ENCODE data around the gene SEMA4G. TPM values are rescaled to one million over a fixed set of nuclear protein-coding genes. Genes with fewer than 3 reads are reported as not detected.

SEMA4G gene
- total and polyA plus RNA-seq, 2 of the 13 experiments (the other 11 are each of a cell fraction or from before 2014, with no cell fraction given) = 46.2 to 207 TPM

GRCh38 chr10:100969187-100970075, at the start of gene SEMA4G (continued):
- TF ChIP-seq ATF2 (CRISPR knock-in tag; IDR thresholded peaks at IDR 0.05) = no peak
- peak; percentile 12; the same call in 1 of the 2 replicates for TF ChIP-seq ZNF768 (CRISPR knock-in tag; IDR thresholded peaks at IDR 0.05)
- TF ChIP-seq CREM (IDR thresholded peaks at IDR 0.05) = no peak
- no peak for TF ChIP-seq CREM (CRISPR knock-in tag; IDR thresholded peaks at IDR 0.05)
- peak; percentile 52; the same call in 1 of the 2 replicates for TF ChIP-seq HOXA3 (CRISPR knock-in tag; IDR thresholded peaks at IDR 0.05)
- peak; percentile 79; the same call in 1 of the 2 replicates for TF ChIP-seq ZNF281 (CRISPR knock-in tag; IDR thresholded peaks at IDR 0.05; ENCODE audit: borderline replicate concordance)
- TF ChIP-seq ZNF431 (CRISPR knock-in tag; IDR thresholded peaks at IDR 0.05; ENCODE audit: borderline replicate concordance, low read depth) = peak; percentile 15; the same call in 1 of the 2 replicates
- TF ChIP-seq PCBP2 (optimal IDR thresholded peaks at IDR 0.05; ENCODE audit: low read depth, low read length, poor library complexity, severe bottlenecking) = no peak
- TF ChIP-seq SP1 (IDR thresholded peaks at IDR 0.05) = no peak
- TF ChIP-seq SP1 (CRISPR knock-in tag; IDR thresholded peaks at IDR 0.05) = peak; percentile 1; the same call in 1 of the 2 replicates
- TF ChIP-seq ELK4 (CRISPR knock-in tag; IDR thresholded peaks at IDR 0.05; ENCODE audit: borderline replicate concordance) = no peak
- TF ChIP-seq NFKBIZ (CRISPR knock-in tag; IDR thresholded peaks at IDR 0.05) = no peak
- no peak for TF ChIP-seq HNRNPH1 (optimal IDR thresholded peaks at IDR 0.05; ENCODE audit: low read depth, low read length)
- TF ChIP-seq RAD21 (CRISPR knock-in tag; IDR thresholded peaks at IDR 0.05) = peak; percentile 70
- no peak for TF ChIP-seq NFIC (IDR thresholded peaks at IDR 0.05; ENCODE audit: low read length)
- TF ChIP-seq ZNF207 (IDR thresholded peaks at IDR 0.05; ENCODE audit: borderline replicate concordance) = no peak
- TF ChIP-seq SMARCE1 (IDR thresholded peaks at IDR 0.05; ENCODE audit: borderline replicate concordance) = no peak
- TF ChIP-seq KAT8 (CRISPR knock-in tag; IDR thresholded peaks at IDR 0.05) = no peak
- TF ChIP-seq ZSCAN29 (CRISPR knock-in tag; conservative IDR thresholded peaks at IDR 0.05) = no peak
- no peak; the same call in 1 of the 2 replicates for TF ChIP-seq ZNF414 (CRISPR knock-in tag; IDR thresholded peaks at IDR 0.05)
- no peak for TF ChIP-seq ZNF18 (CRISPR knock-in tag; IDR thresholded peaks at IDR 0.05; ENCODE audit: insufficient replicate concordance)
- peak; percentile 22 for TF ChIP-seq YY1 (IDR thresholded peaks at IDR 0.05; ENCODE audit: insufficient read depth, insufficient replicate concordance, low read depth, low read length)
